ENCODE results near the gene ENOSF1. TPM values are rescaled to one million over a fixed set of nuclear protein-coding genes. Genes with fewer than 3 reads are reported as not detected.

The ENOSF1 gene
- total RNA-seq, 1 experiment from 2014 or later = 5.6 TPM

- no peak for DNase-seq (ENCODE audit: low spot score)
Observed at GRCh38 chr18:634551-635045, 77.8 kb downstream of the ENOSF1 start.

GRCh38 chr18:631560-631959 lies 80.9 kb downstream of the ENOSF1 start:
- no peak for DNase-seq (ENCODE audit: low spot score)

GRCh38 chr18:629269-630150 lies 82.9 kb downstream of the ENOSF1 start:
- no peak for DNase-seq (ENCODE audit: low spot score)

- DNase-seq (ENCODE audit: low spot score) = no peak
Observed at GRCh38 chr18:627231-627630, 85.2 kb downstream of the ENOSF1 start.

GRCh38 chr18:623761-624620 lies 88.4 kb downstream of the ENOSF1 start:
- peak; percentile 43 for DNase-seq (ENCODE audit: low spot score)

GRCh38 chr18:622289-622688 lies 90.1 kb downstream of the ENOSF1 start:
- DNase-seq (ENCODE audit: low spot score) = no peak

- DNase-seq (ENCODE audit: low spot score) = no peak
Observed at GRCh38 chr18:621291-622043, 91.0 kb downstream of the ENOSF1 start.

Other genes starting within 250 kb of the ENOSF1 start
- gene COLEC12, start 211.9 kb downstream of the ENOSF1 start, total RNA-seq (2014; rRNA removed; shearing (Covaris generic)) = 0.02 TPM in 1 of 2 replicates, not detected in the other
- gene CETN1, start 132.2 kb downstream of the ENOSF1 start, total RNA-seq (2014; rRNA removed; shearing (Covaris generic)) = not detected in 2 replicates
- 0.50 and 1.0 TPM in 2 replicates for gene CLUL1, start 115.6 kb downstream of the ENOSF1 start, total RNA-seq (2014; rRNA removed; shearing (Covaris generic))
- gene TYMS, start 55.0 kb downstream of the ENOSF1 start, total RNA-seq (2014; rRNA removed; shearing (Covaris generic)) = 47.8 and 53.7 TPM in 2 replicates
- 148 and 171 TPM in 2 replicates for gene YES1, start 99.6 kb upstream of the ENOSF1 start, total RNA-seq (2014; rRNA removed; shearing (Covaris generic))
- gene ADCYAP1, start 192.2 kb upstream of the ENOSF1 start, total RNA-seq (2014; rRNA removed; shearing (Covaris generic)) = not detected in 2 replicates